ENCODE results near the gene CCDC196. TPM values are rescaled to one million over a fixed set of nuclear protein-coding genes. Genes with fewer than 3 reads are reported as not detected.

The CCDC196 gene
- total and polyA plus RNA-seq, 2 of the 4 experiments (the other 2 are of a cell fraction): not detected

- Histone ChIP-seq H2BK5ac (ENCODE audit: low read depth, low read length, poor library complexity, severe bottlenecking) (no peak overlapping the region), H2BK20ac (ENCODE audit: low read depth, low read length) (no peak overlapping the region), H3K27me3 (ENCODE audit: control insufficient read depth, insufficient read depth, low read length) (no peaks in the 10 kb centered on the region), H3K27ac (ENCODE audit: insufficient read depth, low read length) (no peak overlapping the region), H3K9me3 (ENCODE audit: control insufficient read depth, insufficient read depth, low read length) (no peaks in the 10 kb centered on the region), H4K5ac (ENCODE audit: low read depth, low read length) (no peak overlapping the region), H3K4ac (ENCODE audit: low read depth, low read length) (no peak overlapping the region), H3K79me1 (ENCODE audit: low read depth in 1 of 2, low read length in 2 of 2) (no peaks in the 10 kb centered on the region), H2BK120ac (ENCODE audit: low read depth, low read length) (no peak overlapping the region), H3K4me1 (ENCODE audit: control insufficient read depth, insufficient read depth, low read length) (no peaks in the 10 kb centered on the region), H4K91ac (ENCODE audit: insufficient read depth, low read depth, low read length) (no peak overlapping the region), H3K4me3 (ENCODE audit: insufficient read depth, low read depth, low read length) (no peak overlapping the region), H2BK15ac (ENCODE audit: low read depth, low read length) (no peak overlapping the region), H4K20me1 (ENCODE audit: insufficient read depth, low read length) (no peaks in the 10 kb centered on the region), H3K4me2 (ENCODE audit: low read depth, low read length) (no peak overlapping the region), H2AK9ac (replicated peaks; ENCODE audit: low read depth, low read length, poor library complexity) (no peak overlapping the region), H3K14ac (replicated peaks; ENCODE audit: low read depth, low read length) (no peak overlapping the region), H3K23ac (ENCODE audit: low read depth, low read length) (no peak overlapping the region), H4K8ac (ENCODE audit: low read depth in 2 of 2, low read length in 2 of 2) (no peak overlapping the region), H3K18ac (ENCODE audit: low read depth, low read length) (no peak overlapping the region), H2AFZ (replicated peaks; ENCODE audit: low read length, poor library complexity) (no peak overlapping the region), H2AK5ac (ENCODE audit: low read depth, low read length) (no peak overlapping the region), H3K9ac (ENCODE audit: low read depth, low read length) (no peak overlapping the region), H3K56ac (ENCODE audit: extremely low read depth, insufficient read depth, low read length) (no peak overlapping the region), H3K9me1 (ENCODE audit: insufficient read depth, low read length) (no peaks in the 10 kb centered on the region), H3K36me3 (ENCODE audit: control insufficient read depth, insufficient read depth, low read length) (no peaks in the 10 kb centered on the region)
- in situ Hi-C loops (cut with MboI; ENCODE audit: low sequenced_read_pairs): no loop called here
- POLR2A ChIA-PET (ENCODE audit: unreplicated experiment): no interaction called here
- dilution Hi-C loops (cut with HindIII; ENCODE audit: low sequenced_read_pairs, unreplicated experiment): no loop called here
- TF ChIP-seq RAD21 (IDR thresholded peaks at IDR 0.05; ENCODE audit: low read length) (no peak), CTCF (conservative IDR thresholded peaks at IDR 0.05; ENCODE audit: low read depth, low read length) (no peak), CHD1 (IDR thresholded peaks at IDR 0.05; ENCODE audit: low read depth, low read length) (no peak), MXI1 (IDR thresholded peaks at IDR 0.05; ENCODE audit: borderline replicate concordance, low read depth, low read length) (no peak), FOS (IDR thresholded peaks at IDR 0.05; ENCODE audit: low read depth, low read length) (no peak), ELK1 (IDR thresholded peaks at IDR 0.05; ENCODE audit: borderline replicate concordance, low read depth, low read length) (no peak), SMC3 (IDR thresholded peaks at IDR 0.05; ENCODE audit: low read depth, low read length) (no peak), NFE2L2 (IDR thresholded peaks at IDR 0.05; ENCODE audit: low read depth, low read length) (no peak), POLR2A (IDR thresholded peaks at IDR 0.05; ENCODE audit: low read depth, low read length) (no peak), RCOR1 (IDR thresholded peaks at IDR 0.05; ENCODE audit: insufficient replicate concordance, low read length) (no peak)
- no CpG with 5 or more reads among the region's 2 CpGs for WGBS, 2 experiments (ENCODE audit: extremely low coverage in 2 of 2, insufficient read length in 1 of 2)
- CTCF ChIA-PET: no interaction called here
- no TSS peak for BruUV-seq (replicated peaks)
- ATAC-seq (ENCODE audit: low read depth): no peak
- intact Hi-C loops (cut with micrococcal nuclease): no loop called here
- no peak for DNase-seq
These were observed 12.9 kb upstream of the CCDC196 start for GRCh38 chr14:66473223-66473622.
